GM15510 (cell line): ENCODE measurements around the gene TMEM117.

Experiments used
- POLR2A ChIP-seq: IDR thresholded peaks from 3 replicates; pipeline ENCODE4 v1.6.1; 2011; ENCODE audit warnings: borderline replicate concordance; ENCODE audit not compliant: insufficient read length; ENCODE audit errors: extremely low read depth

TMEM117 gene

GRCh38 chr12:43965899-43966298 lies 130.0 kb downstream of the TMEM117 start:
- no peak for TF ChIP-seq POLR2A

DNA sequence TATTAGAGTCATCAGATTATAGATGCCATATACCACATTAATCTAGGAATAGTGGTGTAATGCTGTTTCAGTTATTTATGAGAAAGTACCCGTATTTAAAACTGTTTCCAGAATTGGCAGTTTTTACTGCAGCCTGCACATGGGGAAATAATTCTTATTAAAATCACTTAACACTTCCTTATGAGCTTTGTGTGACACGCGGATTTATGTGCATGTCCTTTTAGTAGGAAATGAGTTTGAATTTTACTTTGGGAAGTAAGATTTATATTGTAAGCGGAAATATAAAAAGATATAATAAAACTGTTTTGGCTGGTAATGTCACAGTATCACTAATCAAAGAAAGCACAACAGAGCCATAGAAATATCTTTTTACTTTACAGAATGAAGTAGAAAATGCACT lies 132.9 kb downstream of the TMEM117 start:
- TF ChIP-seq POLR2A = no peak

GRCh38 chr12:43969882-43970281 lies 134.0 kb downstream of the TMEM117 start:
- TF ChIP-seq POLR2A = no peak

DNA sequence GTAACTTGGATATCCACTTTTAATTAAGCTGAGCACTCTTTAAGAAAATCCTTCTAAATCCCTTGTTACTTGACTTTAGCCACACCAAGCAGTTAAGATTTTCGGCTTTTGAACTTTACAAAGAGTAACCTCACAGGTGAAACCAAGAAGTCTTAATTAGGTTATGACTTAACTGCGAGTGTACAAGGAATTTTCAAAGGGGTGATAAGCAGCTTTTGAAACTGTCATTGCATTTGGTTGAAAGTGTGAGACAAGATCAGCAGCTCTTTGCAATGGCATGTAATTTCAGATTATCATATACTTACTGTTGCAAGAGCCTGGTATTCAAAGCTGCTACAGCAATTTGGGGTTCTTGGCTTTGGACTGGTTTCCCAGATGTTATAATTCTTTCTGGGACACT lies 137.5 kb downstream of the TMEM117 start:
- TF ChIP-seq POLR2A = no peak

- no peak for TF ChIP-seq POLR2A
Measured at GRCh38 chr12:43973993-43974392, 138.1 kb downstream of the TMEM117 start.

- TF ChIP-seq POLR2A = no peak
Measured at GRCh38 chr12:43976027-43976426, 140.1 kb downstream of the TMEM117 start.

DNA sequence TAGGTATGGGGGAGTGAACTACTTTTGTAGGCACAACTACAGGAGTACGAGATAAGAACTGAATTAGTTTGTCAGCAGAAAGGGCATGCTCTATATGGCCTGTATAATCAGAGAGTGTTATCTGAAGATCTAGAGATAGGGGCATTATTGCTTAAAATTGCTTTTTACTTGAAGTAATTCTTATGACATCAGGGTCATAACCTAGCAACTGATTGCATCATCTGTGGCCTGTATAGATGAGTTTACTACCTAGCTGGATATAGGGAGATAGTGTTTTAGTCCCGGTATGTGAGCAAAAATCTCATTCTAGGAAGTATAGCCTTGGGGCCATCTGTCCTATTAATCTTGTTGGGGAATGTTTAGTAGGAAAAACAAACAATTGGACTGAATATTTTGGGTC lies 142.7 kb downstream of the TMEM117 start:
- TF ChIP-seq POLR2A = no peak

DNA sequence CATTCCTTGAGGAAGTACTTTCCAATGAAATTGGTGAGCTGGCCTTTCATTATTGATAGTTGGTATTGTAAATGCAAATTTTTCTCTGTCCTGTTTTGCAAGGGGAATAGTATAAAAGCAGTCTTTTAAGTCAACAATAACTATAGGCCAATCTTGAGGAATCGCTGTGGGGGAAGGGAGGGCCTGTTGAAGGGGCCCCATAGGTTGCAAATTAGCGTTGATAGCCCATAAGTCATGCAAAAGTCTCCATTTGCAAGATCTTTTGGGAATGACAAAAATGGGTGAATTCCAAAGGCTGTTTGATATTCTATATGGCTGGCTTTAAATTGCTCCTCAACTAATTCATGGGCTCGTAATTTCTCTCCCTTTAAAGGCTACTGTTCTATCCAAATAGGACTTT lies 143.6 kb downstream of the TMEM117 start:
- TF ChIP-seq POLR2A = no peak

DNA sequence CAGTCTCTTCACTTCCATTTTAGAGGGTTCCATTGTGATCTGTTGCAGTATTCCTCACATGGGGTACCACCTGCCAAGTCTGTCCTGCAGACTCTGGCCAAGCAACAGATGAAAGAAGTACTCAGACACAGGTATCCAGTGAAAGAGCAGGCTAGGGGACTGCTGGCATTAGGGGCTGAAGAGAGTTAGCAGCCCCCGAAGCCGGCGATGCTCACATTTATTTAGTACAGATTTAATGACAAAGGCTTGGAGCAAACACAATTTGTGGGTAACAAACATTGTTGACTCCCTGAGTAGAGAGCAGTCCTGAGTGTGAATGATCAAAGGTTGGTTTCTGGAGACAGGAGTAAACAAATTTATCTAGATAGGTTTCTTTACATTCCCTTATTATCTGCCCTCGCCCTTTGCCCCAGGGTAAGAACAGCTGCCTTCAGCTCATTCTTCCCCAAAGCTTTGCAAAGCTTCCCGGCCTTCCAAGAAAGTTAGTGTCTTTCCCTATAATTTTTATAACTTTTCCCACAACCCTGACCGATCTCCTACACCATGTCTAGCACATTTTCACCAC lies 144.8 kb downstream of the TMEM117 start:
- no peak for TF ChIP-seq POLR2A

- TF ChIP-seq POLR2A = no peak
Measured at GRCh38 chr12:43981726-43982125, 145.8 kb downstream of the TMEM117 start.

GRCh38 chr12:43982544-43982943 lies 146.7 kb downstream of the TMEM117 start:
- TF ChIP-seq POLR2A = no peak

DNA sequence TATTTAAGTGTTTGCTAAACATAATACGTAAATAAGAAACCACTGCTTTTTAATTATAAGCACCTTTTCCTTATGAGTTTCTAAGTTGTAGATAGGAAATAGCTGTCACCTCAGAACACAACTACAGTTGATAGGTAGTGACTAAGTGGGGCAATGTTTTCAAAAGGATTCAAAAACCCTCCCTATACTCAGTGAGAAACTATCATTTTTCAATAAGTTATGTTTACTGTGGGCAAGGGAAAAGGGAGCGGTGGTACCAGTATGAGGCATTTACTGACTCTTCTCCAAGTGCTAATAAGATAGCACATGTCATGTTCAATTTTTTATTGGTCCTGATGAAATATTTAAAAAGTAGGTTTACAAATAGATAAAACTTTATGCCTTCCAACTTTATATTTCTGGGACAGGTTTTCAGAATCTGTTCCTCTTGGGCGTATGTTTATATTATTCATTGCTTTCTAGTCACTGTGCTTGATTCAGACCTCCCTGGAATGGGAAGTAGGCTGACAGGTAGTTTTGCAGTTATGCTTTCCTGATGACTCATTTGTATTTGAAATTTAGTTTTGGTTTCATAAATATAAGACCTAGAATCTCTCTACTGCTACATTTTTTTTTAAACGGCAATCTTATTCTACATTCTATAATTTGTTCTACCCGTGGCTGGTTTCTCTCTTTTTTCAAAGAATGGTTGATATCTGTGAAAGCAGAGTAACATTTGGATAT lies 153.1 kb downstream of the TMEM117 start:
- TF ChIP-seq POLR2A = no peak

GRCh38 chr12:43992856-43993255 lies 157.0 kb downstream of the TMEM117 start:
- TF ChIP-seq POLR2A = no peak

DNA sequence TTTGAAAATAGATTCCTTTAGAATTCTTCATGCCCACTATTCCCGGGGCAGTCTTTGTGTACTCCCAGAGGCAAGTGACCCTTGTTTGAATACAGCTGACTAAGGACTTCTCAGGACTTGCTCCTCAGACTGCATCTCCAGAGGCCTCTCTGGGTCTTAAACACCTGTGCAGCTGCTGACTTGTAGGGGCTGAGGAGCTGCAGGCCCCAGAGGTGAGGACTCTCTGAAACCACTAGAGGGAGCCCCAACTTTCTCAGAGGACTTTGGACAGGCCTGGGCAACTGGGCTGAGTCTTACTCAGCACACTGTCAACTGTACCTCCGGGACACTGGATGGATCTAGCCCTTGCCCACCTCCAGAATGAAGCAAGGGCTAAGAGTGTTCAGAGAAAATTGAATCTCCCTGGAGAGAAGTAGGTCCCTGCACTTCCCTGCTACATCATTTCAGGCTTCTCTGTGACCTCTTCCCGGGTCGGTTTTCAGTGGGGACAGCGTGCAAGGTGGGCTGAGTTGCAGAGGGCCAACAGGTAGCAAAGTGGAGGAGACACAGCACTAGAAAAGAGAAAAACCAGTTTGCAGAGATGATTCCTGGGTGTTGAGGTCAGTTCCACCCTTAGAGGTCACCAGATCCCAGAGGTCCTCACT lies 164.6 kb downstream of the TMEM117 start:
- no peak for TF ChIP-seq POLR2A

DNA sequence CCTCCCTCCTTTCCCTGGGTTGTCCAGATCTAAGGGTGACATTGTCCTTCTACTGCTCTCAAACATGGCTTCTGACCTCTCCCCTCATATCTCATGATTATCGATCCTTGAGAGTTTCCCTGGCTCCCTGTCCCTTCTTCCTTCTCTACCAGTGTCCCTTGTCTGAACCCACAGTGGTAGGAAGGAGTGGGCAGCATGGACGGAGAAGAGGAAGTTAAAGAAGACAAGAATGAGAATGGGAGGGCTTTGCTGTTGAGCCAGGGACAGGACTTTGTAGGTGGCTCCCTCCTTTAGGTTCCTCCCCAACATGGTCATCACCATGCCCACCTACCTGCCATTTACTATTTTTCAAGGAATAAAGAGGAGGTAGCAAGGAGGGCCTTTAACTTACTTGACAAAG lies 166.7 kb downstream of the TMEM117 start:
- no peak for TF ChIP-seq POLR2A

- no peak for TF ChIP-seq POLR2A
Measured at GRCh38 chr12:44003721-44004120, 167.8 kb downstream of the TMEM117 start.
